HFF-Myc (cell line): ENCODE measurements around the gene ODF4.
"Not testable (repeated sequence)": the region's sequence is repeated elsewhere in the genome, so short reads cannot be mapped to it uniquely, and the experiment has no call there.

Source experiments
- DNase-seq: peaks from one replicate; pipeline ENCODE4 v3.0.0-alpha.2; 2011; ENCODE audit warnings: low read depth; ENCODE audit errors: extremely low read depth
- H3K4me3 ChIP-seq: replicated peaks from 2 replicates; pipeline ENCODE4 v1.5.1; 2011; ENCODE audit warnings: low read depth, mild to moderate bottlenecking, control low read depth, low read length
- CTCF ChIP-seq: IDR thresholded peaks from 2 replicates; pipeline ENCODE4 v1.5.1; 2012; ENCODE audit warnings: mild to moderate bottlenecking, low read depth, low read length, control low read depth; ENCODE audit errors: missing control alignments

The ODF4 gene

GRCh38 chr17:8365143-8365542 lies 25.5 kb downstream of the ODF4 start:
- H3K4me3 ChIP-seq: no peak overlapping the region
- no peak for TF ChIP-seq CTCF
- no peak for DNase-seq

DNA sequence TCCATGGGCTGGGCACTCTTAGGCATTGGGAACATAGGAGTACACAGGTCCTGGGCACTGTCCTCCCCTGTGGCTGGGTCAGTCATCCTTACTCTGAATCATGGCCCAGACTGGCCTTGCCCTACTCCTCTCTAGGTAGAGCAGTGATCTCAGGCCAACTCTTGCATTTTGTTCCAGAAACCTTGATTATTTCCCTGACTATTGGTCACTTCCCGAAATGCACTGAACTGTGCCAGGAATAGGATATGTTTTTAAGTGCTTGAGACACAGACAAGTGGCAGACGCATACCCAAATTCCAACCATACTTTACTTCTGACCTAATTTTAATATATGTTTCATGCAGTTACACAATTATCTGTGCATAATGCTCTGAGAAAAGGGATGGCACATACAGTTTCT lies 26.6 kb downstream of the ODF4 start:
- no peak overlapping the region for H3K4me3 ChIP-seq
- TF ChIP-seq CTCF: no peak
- no peak for DNase-seq

DNA sequence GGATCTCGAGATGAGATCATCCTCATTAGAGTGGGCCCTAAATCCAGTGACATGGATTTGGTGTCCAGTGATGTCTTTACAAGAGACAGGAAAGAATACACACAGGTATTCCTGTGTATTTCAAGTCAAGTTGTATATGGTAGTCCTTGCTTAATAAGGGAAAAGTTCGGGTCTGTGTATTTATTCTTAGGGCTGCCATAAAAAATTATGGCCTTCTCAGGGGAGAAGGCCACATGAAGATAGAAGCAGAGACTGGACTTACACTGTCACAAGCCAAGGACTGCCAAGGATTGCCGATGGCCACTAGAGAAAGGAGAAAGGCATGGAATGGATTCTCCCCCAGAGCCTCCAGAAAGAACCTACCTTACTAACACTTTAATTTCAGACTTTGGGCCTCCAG lies 28.6 kb downstream of the ODF4 start:
- DNase-seq: no peak
- no peak overlapping the region for H3K4me3 ChIP-seq
- no peak for TF ChIP-seq CTCF

DNA sequence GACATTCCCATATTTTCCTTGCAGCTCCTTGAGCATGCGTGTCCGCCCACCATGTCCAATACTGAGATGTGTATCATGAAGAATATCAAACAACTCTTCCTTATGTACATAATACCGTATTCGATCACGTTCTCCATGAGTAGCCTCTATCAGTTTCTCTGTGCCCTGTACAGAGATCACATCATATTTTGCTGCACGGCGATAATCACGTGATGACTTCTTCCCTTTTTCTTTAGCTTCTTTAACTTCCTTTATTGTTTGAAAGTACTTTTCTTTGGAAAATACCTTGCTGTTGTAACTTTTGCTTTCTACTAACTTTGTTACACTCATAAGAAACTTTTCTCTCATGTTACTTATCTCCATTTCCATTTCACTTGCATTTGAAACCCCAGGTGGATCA lies 30.3 kb downstream of the ODF4 start:
- H3K4me3 ChIP-seq: no peak overlapping the region
- no peak for DNase-seq
- no peak for TF ChIP-seq CTCF

- DNase-seq: no peak
These were observed 32.1 kb downstream of the ODF4 start for GRCh38 chr17:8371786-8372185.

GRCh38 chr17:8372422-8372821 lies 32.8 kb downstream of the ODF4 start:
- no peak for DNase-seq
- no peak overlapping the region for H3K4me3 ChIP-seq
- no peak for TF ChIP-seq CTCF

More at GRCh38 chr17:8371786-8372185, 32.1 kb downstream of the ODF4 start:
- no peak for TF ChIP-seq CTCF
- H3K4me3 ChIP-seq: no peak overlapping the region

GRCh38 chr17:8373856-8374255 lies 34.2 kb downstream of the ODF4 start:
- DNase-seq, H3K4me3 ChIP-seq: not testable (repeated sequence)
